Endothelial cell of umbilical vein (primary cell): ENCODE results near the gene KLF2. TPM values are rescaled to one million over a fixed set of nuclear protein-coding genes. Genes with fewer than 3 reads are reported as not detected.
A peak's percentile ranks its signal among the peaks of the same experiment; 100 is the strongest.

Experiments used
- BruUV-seq: library from RNA; stranded (reverse); fragments of 400-500 nt; replicated peaks from 2 replicates; lab custom pipeline; 2021; lab: Mats Ljungman, UMichigan
- CTCF ChIA-PET: fragments of 300-600, 350-600 bp; sonication (Branson Sonifier 250); formaldehyde crosslinking; loops from one replicate; lab custom pipeline; 2021; ENCODE audit warnings: antibody characterized with exemption, inconsistent platforms; lab: Charles Lee
- POLR2A ChIA-PET: fragments of 300-600, 350-600 bp; sonication (Branson Sonifier 250); formaldehyde crosslinking; loops from one replicate; lab custom pipeline; 2021; ENCODE audit warnings: antibody characterized with exemption, inconsistent platforms; lab: Charles Lee
- DNase-seq: peaks from one replicate; pipeline ENCODE4 v3.0.0-alpha.2; 2011; ENCODE audit warnings: low read depth, low spot score
- FAIRE-seq: peaks from 2 replicates; lab custom pipeline; 2011; peaks lifted over from hg19 to GRCh38; lab: Jason Lieb, UNC
- H2AFZ ChIP-seq: 2 replicates; pipeline ENCODE4 v1.6.0; 2012; ENCODE audit warnings: low read depth, low read length, control low read depth, inconsistent platforms
- H3K27ac ChIP-seq: 2 replicates; pipeline ENCODE4 v1.5.1; 2011; ENCODE audit warnings: low read depth, mild to moderate bottlenecking, control low read depth, low read length, moderate library complexity; ENCODE audit not compliant: insufficient read depth
- H3K27me3 ChIP-seq, 2 experiments: 2 replicates each; pipeline versions ENCODE4 v1.6.0 to v1.6.1; 2011; ENCODE audit warnings: low read length in 2 of 2, mixed read lengths in 1 of 2; ENCODE audit not compliant: control insufficient read depth in 2 of 2, insufficient read depth in 2 of 2
- H3K36me3 ChIP-seq, 2 experiments: 2 replicates in 1 of 2; 3 replicates in 1 of 2; pipeline ENCODE4 v1.5.1; 2011; ENCODE audit warnings: low read length in 2 of 2, mild to moderate bottlenecking in 1 of 2, moderate library complexity in 1 of 2; ENCODE audit not compliant: control insufficient read depth in 2 of 2, insufficient read depth in 2 of 2; ENCODE audit errors: extremely low read depth in 1 of 2
- H3K4me1 ChIP-seq: 3 replicates; pipeline ENCODE4 v1.5.1; 2011; ENCODE audit warnings: mild to moderate bottlenecking, low read length; ENCODE audit not compliant: control insufficient read depth, insufficient read depth; ENCODE audit errors: extremely low read depth
- H3K4me2 ChIP-seq: 2 replicates; pipeline ENCODE4 v1.6.1; 2011; ENCODE audit warnings: low read length, control low read depth, mixed read lengths; ENCODE audit not compliant: insufficient read depth
- H3K4me3 ChIP-seq, 3 experiments: fragments of 200-600 bp in 1 of 3; sonication (generic), shearing (Covaris generic) in 1 of 3; replicated peaks in 1 of 3; 2 replicates each; pipeline ENCODE4 v1.5.1; 2011 to 2016; ENCODE audit warnings: control low read depth in 3 of 3, low read length in 3 of 3, mild to moderate bottlenecking in 2 of 3, inconsistent platforms in 1 of 3, low read depth in 1 of 3, moderate library complexity in 1 of 3; ENCODE audit not compliant: insufficient read depth in 1 of 3
- H3K79me2 ChIP-seq: 2 replicates; pipeline ENCODE4 v1.6.0; 2012; ENCODE audit warnings: low read length, inconsistent platforms; ENCODE audit not compliant: control insufficient read depth, insufficient read depth
- H3K9ac ChIP-seq: replicated peaks from 2 replicates; pipeline ENCODE3; 2011; ENCODE audit warnings: low read length, control low read depth; ENCODE audit not compliant: insufficient read depth; ENCODE audit errors: extremely low read depth
- H3K9me1 ChIP-seq: replicated peaks from 3 replicates; pipeline ENCODE4 v1.6.0; 2011; ENCODE audit warnings: mild to moderate bottlenecking, low read length; ENCODE audit not compliant: control insufficient read depth, insufficient read depth; ENCODE audit errors: extremely low read depth
- H3K9me3 ChIP-seq: replicated peaks from 2 replicates; pipeline ENCODE4 v1.5.1; 2012; ENCODE audit warnings: low read length, inconsistent platforms; ENCODE audit not compliant: control insufficient read depth, insufficient read depth
- H4K20me1 ChIP-seq: replicated peaks from 2 replicates; pipeline ENCODE3; 2011; ENCODE audit warnings: mild to moderate bottlenecking, low read length; ENCODE audit not compliant: control insufficient read depth, insufficient read depth; ENCODE audit errors: extremely low read depth
- EZH2 ChIP-seq: IDR thresholded peaks from 2 replicates; pipeline ENCODE4 v1.6.1; 2012; ENCODE audit warnings: borderline replicate concordance, low read depth, mild to moderate bottlenecking, moderate library complexity, low read length, inconsistent platforms; ENCODE audit not compliant: severe bottlenecking
- FOS ChIP-seq: IDR thresholded peaks from 2 replicates; pipeline ENCODE4 v1.6.1; 2011; ENCODE audit warnings: mild to moderate bottlenecking, low read length, moderate library complexity, borderline replicate concordance; ENCODE audit not compliant: insufficient read depth
- GATA2 ChIP-seq: IDR thresholded peaks from 2 replicates; pipeline ENCODE4 v1.7.0; 2011; ENCODE audit warnings: low read depth, mild to moderate bottlenecking, moderate library complexity, mixed read lengths, low read length; ENCODE audit not compliant: insufficient read length, insufficient read depth
- JUN ChIP-seq: IDR thresholded peaks from 2 replicates; pipeline ENCODE4 v1.6.1; 2011; ENCODE audit warnings: borderline replicate concordance, low read depth; ENCODE audit not compliant: insufficient read length, insufficient read depth
- MYC ChIP-seq: IDR thresholded peaks from one replicate; pipeline ENCODE4 v1.6.1; 2011; ENCODE audit warnings: mild to moderate bottlenecking, low read depth, low read length
- POLR2A ChIP-seq: IDR thresholded peaks from 2 replicates; pipeline ENCODE4 v1.6.1; 2012; ENCODE audit warnings: low read depth, mild to moderate bottlenecking, control low read depth, low read length
- POLR2AphosphoS5 ChIP-seq: IDR thresholded peaks from 2 replicates; pipeline ENCODE4 v1.6.1; 2012; ENCODE audit warnings: low read depth, mild to moderate bottlenecking, control low read depth, low read length, moderate library complexity; ENCODE audit not compliant: insufficient read depth
- dilution Hi-C: fragments of 300-500 bp; cut with MboI; formaldehyde crosslinking; loops from one replicate; pipeline ENCODE4 v1.15.0; 2019; ENCODE audit warnings: low sequenced_read_pairs; ENCODE audit not compliant: extremely low pct_ligation_motif_present
- intact Hi-C: fragments of 100-400 bp; cut with micrococcal nuclease; formaldehyde crosslinking; loops from one replicate; pipeline ENCODE4 v1.10.0; 2022
- polyA plus RNA-seq, 4 experiments: library from polyadenylated mRNA; depleted of rRNA in 3 of 4; stranded (reverse) in 3 of 4; unstranded in 1 of 4; fragments of >200 nt; gene quantifications; 2 replicates each; pipeline versions ENCODE4 v1.2.1 to v1.2.3, GENCODE V29; 2011 to 2012; ENCODE audit warnings: missing spikeins in 1 of 4
- total RNA-seq: library from RNA; stranded (reverse); gene quantifications from 2 replicates; pipeline ENCODE4 v1.2.3, GENCODE V29; 2021
- TF ChIP-seq, protein P1 (sequence below), 2 donors: IDR thresholded peaks; 1 replicate in 1 of 2; 2 replicates in 1 of 2; pipeline ENCODE4 v1.5.1; 2011; ENCODE audit warnings: low read length in 2 of 2, mild to moderate bottlenecking in 2 of 2, moderate library complexity in 2 of 2, control low read depth in 1 of 2, inconsistent platforms in 1 of 2, low read depth in 1 of 2; ENCODE audit not compliant: insufficient read depth in 1 of 2; ENCODE audit errors: extremely low read depth in 1 of 2
- TF ChIP-seq, protein P2 (sequence below): IDR thresholded peaks from 2 replicates; pipeline ENCODE4 v1.6.1; 2011; ENCODE audit not compliant: insufficient read depth, insufficient read length

The KLF2 gene
- total and polyA plus RNA-seq, 2 donors (not counting 3 experiments of a cell fraction or from before 2014, with no cell fraction given), result 23.4 to 30.3 TPM

DNA sequence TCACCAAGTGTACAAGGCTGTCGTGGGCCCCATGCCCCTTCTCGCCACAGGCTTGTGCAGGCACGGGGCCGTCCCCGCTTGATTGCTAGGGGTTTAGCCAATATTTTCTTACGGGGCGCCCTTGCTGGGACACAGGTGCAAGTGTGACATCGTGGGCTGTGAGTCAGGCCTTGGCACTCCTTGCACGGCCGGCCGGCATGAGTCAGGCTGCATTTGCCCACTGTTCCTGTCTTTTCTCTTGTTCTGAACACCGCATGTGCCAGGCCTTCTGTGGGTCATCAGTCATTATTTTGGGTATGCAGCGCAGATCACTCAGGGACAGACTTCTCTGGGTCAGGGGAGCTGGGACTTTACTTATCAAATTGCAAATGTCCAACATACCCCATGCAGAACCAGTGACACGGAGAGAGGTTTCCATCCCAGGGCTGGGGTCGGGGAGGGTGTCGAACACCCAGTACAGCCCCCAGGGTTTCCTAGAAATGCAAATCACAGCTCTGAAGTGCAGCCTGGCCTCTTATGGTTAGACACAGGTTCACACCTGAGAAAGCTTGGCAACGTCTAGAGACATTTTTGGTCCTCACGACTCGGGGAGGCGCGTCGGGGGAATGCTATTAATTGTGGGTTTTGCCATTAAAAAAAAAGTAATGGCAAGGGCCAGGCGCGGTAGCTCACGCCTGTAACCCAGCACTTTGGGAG is 22.5 kb upstream of the KLF2 start:
- DNase-seq (peak; percentile 70), FAIRE-seq (peak; percentile 81)
- H3K9me3 ChIP-seq, result no peaks in the 10 kb centered on the region
- H3K27me3 ChIP-seq, result no peaks in the 10 kb centered on the region
- no peak overlapping the region for H2AFZ ChIP-seq
- H3K36me3 ChIP-seq, result no peaks in the 10 kb centered on the region
- H3K79me2 ChIP-seq, result no peaks in the 10 kb centered on the region
- H3K4me2 ChIP-seq, result no peak overlapping the region
- no peak overlapping the region for H3K9ac ChIP-seq
- TF ChIP-seq POLR2A, result no peak
- TF ChIP-seq JUN, result peak; percentile 30
- peak; percentile 68 for TF ChIP-seq FOS
- TF ChIP-seq MYC, result no peak
- TF ChIP-seq, protein P1, sequence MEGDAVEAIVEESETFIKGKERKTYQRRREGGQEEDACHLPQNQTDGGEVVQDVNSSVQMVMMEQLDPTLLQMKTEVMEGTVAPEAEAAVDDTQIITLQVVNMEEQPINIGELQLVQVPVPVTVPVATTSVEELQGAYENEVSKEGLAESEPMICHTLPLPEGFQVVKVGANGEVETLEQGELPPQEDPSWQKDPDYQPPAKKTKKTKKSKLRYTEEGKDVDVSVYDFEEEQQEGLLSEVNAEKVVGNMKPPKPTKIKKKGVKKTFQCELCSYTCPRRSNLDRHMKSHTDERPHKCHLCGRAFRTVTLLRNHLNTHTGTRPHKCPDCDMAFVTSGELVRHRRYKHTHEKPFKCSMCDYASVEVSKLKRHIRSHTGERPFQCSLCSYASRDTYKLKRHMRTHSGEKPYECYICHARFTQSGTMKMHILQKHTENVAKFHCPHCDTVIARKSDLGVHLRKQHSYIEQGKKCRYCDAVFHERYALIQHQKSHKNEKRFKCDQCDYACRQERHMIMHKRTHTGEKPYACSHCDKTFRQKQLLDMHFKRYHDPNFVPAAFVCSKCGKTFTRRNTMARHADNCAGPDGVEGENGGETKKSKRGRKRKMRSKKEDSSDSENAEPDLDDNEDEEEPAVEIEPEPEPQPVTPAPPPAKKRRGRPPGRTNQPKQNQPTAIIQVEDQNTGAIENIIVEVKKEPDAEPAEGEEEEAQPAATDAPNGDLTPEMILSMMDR (IDR thresholded peaks at IDR 0.05; ENCODE audit: extremely low read depth in 1 of 2, insufficient read depth in 1 of 2, low read depth in 1 of 2, low read length in 2 of 2), result no peak
- TF ChIP-seq GATA2, result no peak
- TF ChIP-seq EZH2, result no peak
- no peak for TF ChIP-seq POLR2AphosphoS5
- TF ChIP-seq, protein P2, sequence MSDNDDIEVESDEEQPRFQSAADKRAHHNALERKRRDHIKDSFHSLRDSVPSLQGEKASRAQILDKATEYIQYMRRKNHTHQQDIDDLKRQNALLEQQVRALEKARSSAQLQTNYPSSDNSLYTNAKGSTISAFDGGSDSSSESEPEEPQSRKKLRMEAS, result no peak
- no peaks in the 10 kb centered on the region for H4K20me1 ChIP-seq
- ChIA-PET CTCF (interaction anchor here (0.5 to 1.8 kb wide), 2 partner anchors 11 to 12 kb away, joined by 3 to 5 read pairs; no protein-coding TSS in a partner anchor), POLR2A (no interaction called here)
- peaks cover 9% of the 10 kb centered on the region for H3K4me1 ChIP-seq
- no TSS peak for BruUV-seq
- H3K9me1 ChIP-seq, result no peaks in the 10 kb centered on the region
- intact Hi-C loops, result loop anchor here (1.0 kb wide), 1 partner anchor 22 kb away; the partner anchor contains the start of gene KLF2
- dilution Hi-C loops, result no loop called here
- H3K4me3 ChIP-seq, result no peak overlapping the region
- no peak overlapping the region for H3K27ac ChIP-seq
